22Rv1 (cell line): ENCODE data around the gene HS3ST3B1.

Experiments
- H3K27ac ChIP-seq: fragments of 450-650 bp; 2 replicates; pipeline ENCODE4 v1.5.1; 2017
- CTCF ChIP-seq: fragments of 450-650 bp; IDR thresholded peaks from 2 replicates; pipeline ENCODE4 v1.5.1; 2017; ENCODE audit warnings: mild to moderate bottlenecking
- ZFX ChIP-seq: fragments of 450-650 bp; IDR thresholded peaks from 2 replicates; pipeline ENCODE4 v1.6.1; 2017; ENCODE audit warnings: antibody characterized with exemption, borderline replicate concordance

HS3ST3B1 gene

GRCh38 chr17:14372461-14372860, 71.6 kb downstream of the HS3ST3B1 start:
- H3K27ac ChIP-seq: no peak overlapping the region
- TF ChIP-seq CTCF (no peak), ZFX (no peak)

GRCh38 chr17:14372905-14373613, 72.2 kb downstream of the HS3ST3B1 start:
- no peak overlapping the region for H3K27ac ChIP-seq

GRCh38 chr17:14373614-14374259, 72.9 kb downstream of the HS3ST3B1 start:
- no peak overlapping the region for H3K27ac ChIP-seq
- TF ChIP-seq CTCF: no peak
- TF ChIP-seq ZFX: no peak

More at GRCh38 chr17:14372905-14373613, 72.2 kb downstream of the HS3ST3B1 start:
- TF ChIP-seq ZFX (no peak), CTCF (no peak)

- H3K27ac ChIP-seq: no peak overlapping the region
- TF ChIP-seq ZFX: no peak
- TF ChIP-seq CTCF: no peak
Observed at GRCh38 chr17:14374268-14374667, 73.4 kb downstream of the HS3ST3B1 start.

- H3K27ac ChIP-seq: no peak overlapping the region
- TF ChIP-seq CTCF (no peak), ZFX (no peak)
Observed at GRCh38 chr17:14376666-14377065, 75.8 kb downstream of the HS3ST3B1 start.

GRCh38 chr17:14381606-14382005, 80.7 kb downstream of the HS3ST3B1 start:
- H3K27ac ChIP-seq: no peak overlapping the region
- TF ChIP-seq ZFX: no peak
- TF ChIP-seq CTCF: no peak

GRCh38 chr17:14387036-14387435, 86.2 kb downstream of the HS3ST3B1 start:
- no peak overlapping the region for H3K27ac ChIP-seq
- TF ChIP-seq CTCF (no peak), ZFX (no peak)
